Left ventricle myocardium inferior (tissue), 1 donor: ENCODE measurements around the gene CDC14A. TPM values are rescaled to one million over a fixed set of nuclear protein-coding genes. Genes with fewer than 3 reads are reported as not detected.
A peak's percentile ranks its signal among the peaks of the same experiment; 100 is the strongest.

ENCODE experiments used
- DNase-seq: peaks from one replicate; pipeline ENCODE4 v3.0.0-alpha.2; 2020
- H3K27ac ChIP-seq: fragments of 200-600 bp; replicated peaks from 2 replicates; pipeline ENCODE4 v1.8.0; 2021
- H3K27me3 ChIP-seq: fragments of 200-600 bp; 2 replicates; pipeline ENCODE4 v1.8.0; 2021; ENCODE audit warnings: low read depth
- H3K36me3 ChIP-seq: fragments of 200-600 bp; 2 replicates; pipeline ENCODE4 v1.8.0; 2021
- H3K4me1 ChIP-seq: fragments of 200-600 bp; 2 replicates; pipeline ENCODE4 v1.8.0; 2021
- H3K4me3 ChIP-seq: fragments of 200-600 bp; 2 replicates; pipeline ENCODE4 v1.8.0; 2021; ENCODE audit warnings: mild to moderate bottlenecking, moderate library complexity
- H3K9me3 ChIP-seq: fragments of 200-600 bp; replicated peaks from 2 replicates; pipeline ENCODE4 v1.8.0; 2021
- CTCF ChIP-seq: fragments of 200-600 bp; IDR thresholded peaks from 2 replicates; pipeline ENCODE4 v1.8.0; 2021; ENCODE audit warnings: antibody characterized with exemption, mild to moderate bottlenecking, borderline replicate concordance
- intact Hi-C: fragments of 100-400 bp; cut with micrococcal nuclease; formaldehyde crosslinking; loops from one replicate; pipeline ENCODE4 v1.11.0; 2022
- total RNA-seq: library from RNA; stranded (reverse); fragmentation: NEBNext Ultra II Directional; extraction: Animal tissue kit (Norgen Biotek cat#: 25700); gene quantifications from one replicate; pipeline ENCODE4 v1.2.1, GENCODE V29; 2021
- donor health status: DM: no; HTN: yes; CAD: no; lungs with severe emphysema.

CDC14A gene
- total RNA-seq, 1 donor from 2014 or later: 2.4 TPM

- no peaks in the 10 kb centered on the region for H3K9me3 ChIP-seq
- peaks cover 22% of the 10 kb centered on the region for H3K27me3 ChIP-seq
- peak overlapping the region; percentile 65 for H3K27ac ChIP-seq
- intact Hi-C loops: no loop called here
- no peak for TF ChIP-seq CTCF
- no peaks in the 10 kb centered on the region for H3K36me3 ChIP-seq
- DNase-seq: no peak
- peaks cover 26% of the 10 kb centered on the region for H3K4me1 ChIP-seq
- no peak overlapping the region for H3K4me3 ChIP-seq
Observed at GRCh38 chr1:100530880-100531487, 178.7 kb downstream of the CDC14A start.

- Histone ChIP-seq H3K27me3 (peaks cover 39% of the 10 kb centered on the region), H3K27ac (peak overlapping the region; percentile 65), H3K36me3 (no peaks in the 10 kb centered on the region), H3K9me3 (no peaks in the 10 kb centered on the region), H3K4me3 (no peak overlapping the region), H3K4me1 (peaks cover 26% of the 10 kb centered on the region)
- intact Hi-C loops: no loop called here
- no peak for DNase-seq
- no peak for TF ChIP-seq CTCF
Observed at GRCh38 chr1:100532645-100533044, 180.3 kb downstream of the CDC14A start.

DNA sequence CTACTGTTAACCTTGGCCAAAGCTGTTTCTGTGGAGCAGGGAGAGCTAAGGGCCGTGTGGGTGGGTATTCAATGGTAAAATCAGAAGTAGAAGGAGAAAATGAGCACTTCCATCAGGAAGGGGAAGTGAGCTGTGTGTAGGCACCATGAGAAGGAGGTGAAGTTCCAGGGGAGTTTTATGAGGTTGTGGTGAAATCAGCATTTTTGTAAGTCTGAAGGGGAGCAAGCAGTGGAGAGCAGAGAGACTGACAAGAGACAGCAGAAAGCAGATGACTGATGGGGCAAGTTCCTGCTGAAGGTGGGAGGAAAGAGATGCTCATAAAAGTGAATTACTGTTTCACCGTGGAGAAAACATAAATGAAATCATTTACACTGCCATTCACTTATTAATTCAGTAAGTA, 183.0 kb downstream of the CDC14A start:
- intact Hi-C loops: no loop called here
- peaks cover 27% of the 10 kb centered on the region for H3K4me1 ChIP-seq
- no peak for DNase-seq
- H3K36me3 ChIP-seq: no peaks in the 10 kb centered on the region
- peaks cover 62% of the 10 kb centered on the region for H3K27me3 ChIP-seq
- H3K4me3 ChIP-seq: no peak overlapping the region
- H3K9me3 ChIP-seq: no peaks in the 10 kb centered on the region
- TF ChIP-seq CTCF: no peak
- H3K27ac ChIP-seq: no peak overlapping the region

GRCh38 chr1:100536031-100536430, 183.7 kb downstream of the CDC14A start:
- peaks cover 70% of the 10 kb centered on the region for H3K27me3 ChIP-seq
- no peak for DNase-seq
- no peaks in the 10 kb centered on the region for H3K9me3 ChIP-seq
- no peaks in the 10 kb centered on the region for H3K36me3 ChIP-seq
- H3K4me1 ChIP-seq: peaks cover 25% of the 10 kb centered on the region
- no peak overlapping the region for H3K4me3 ChIP-seq
- TF ChIP-seq CTCF: no peak
- intact Hi-C loops: no loop called here
- H3K27ac ChIP-seq: no peak overlapping the region

GRCh38 chr1:100538913-100539835, 186.9 kb downstream of the CDC14A start:
- Histone ChIP-seq H3K9me3 (no peaks in the 10 kb centered on the region), H3K27me3 (peaks cover 76% of the 10 kb centered on the region), H3K27ac (no peak overlapping the region), H3K36me3 (no peaks in the 10 kb centered on the region), H3K4me1 (peaks cover 17% of the 10 kb centered on the region), H3K4me3 (peak overlapping the region; percentile 64)
- peak; percentile 32 for TF ChIP-seq CTCF
- intact Hi-C loops: no loop called here
- DNase-seq: peak; percentile 19
